Natural killer cell (primary cell): ENCODE measurements around the gene FAM53B. TPM values are rescaled to one million over a fixed set of nuclear protein-coding genes. Genes with fewer than 3 reads are reported as not detected.

ENCODE experiments used
- ATAC-seq, 3 donors: fragments of 150-1000 bp in 2 of 3; fragments of 200-7000 bp in 1 of 3; cut with Tn5 transposase; 1 replicate in 1 of 3; 2 replicates in 2 of 3; pipeline ENCODE4 v1.10.0; 2021; ENCODE audit warnings: mild to moderate bottlenecking in 2 of 3, moderate library complexity in 2 of 3
- DNase-seq, 2 donors: peaks; one replicate each; pipeline versions ENCODE4 v3.0.0 to v3.0.0-alpha.2; 2013 to 2021; ENCODE audit warnings: mixed read lengths in 1 of 2
- H3K27ac ChIP-seq: one replicate; pipeline ENCODE4 v1.5.1; 2013; ENCODE audit warnings: mild to moderate bottlenecking, low read length
- H3K27me3 ChIP-seq: one replicate; pipeline ENCODE4 v1.6.1; 2013; ENCODE audit warnings: low read length; ENCODE audit not compliant: control insufficient read depth, insufficient read depth
- H3K36me3 ChIP-seq: one replicate; pipeline ENCODE4 v1.6.1; 2013; ENCODE audit warnings: low read length; ENCODE audit not compliant: control insufficient read depth, insufficient read depth
- H3K4me1 ChIP-seq: one replicate; pipeline ENCODE4 v1.6.1; 2013; ENCODE audit warnings: low read length; ENCODE audit not compliant: control insufficient read depth, insufficient read depth
- H3K4me3 ChIP-seq: one replicate; pipeline ENCODE4 v1.5.1; 2013; ENCODE audit warnings: low read length
- H3K9me3 ChIP-seq: one replicate; pipeline ENCODE4 v1.6.1; 2013; ENCODE audit warnings: low read length; ENCODE audit not compliant: control insufficient read depth, insufficient read depth
- H3K27ac Mint-ChIP-seq, 2 donors: one replicate each; pipeline ENCODE4 v1.8.0; 2022; ENCODE audit warnings: mild to moderate bottlenecking in 2 of 2, mixed read lengths in 2 of 2, moderate library complexity in 1 of 2
- H3K27me3 Mint-ChIP-seq, 2 donors: one replicate each; pipeline ENCODE4 v1.8.0; 2022; ENCODE audit warnings: low read depth in 2 of 2, mixed read lengths in 2 of 2
- H3K36me3 Mint-ChIP-seq: one replicate; pipeline ENCODE4 v1.8.0; 2022; ENCODE audit warnings: mixed read lengths
- H3K4me1 Mint-ChIP-seq, 2 donors: one replicate each; pipeline ENCODE4 v1.8.0; 2022; ENCODE audit warnings: mixed read lengths in 2 of 2
- H3K4me3 Mint-ChIP-seq: one replicate; pipeline ENCODE4 v1.8.0; 2022; ENCODE audit warnings: mild to moderate bottlenecking, moderate library complexity, mixed read lengths
- H3K9me3 Mint-ChIP-seq, 2 donors: one replicate each; pipeline ENCODE4 v1.8.0; 2022; ENCODE audit warnings: mixed read lengths in 2 of 2
- CTCF ChIP-seq: fragments of 200-600 bp; IDR thresholded peaks from one replicate; pipeline ENCODE4 v1.8.0; 2022; ENCODE audit warnings: antibody characterized with exemption
- whole genome bisulfite sequencing: methylation state at CpG from one replicate; pipeline ENCODE4 v1.1.7; 2013; ENCODE audit warnings: missing lambda C conversion rate; ENCODE audit not compliant: insufficient coverage; 5-methylcytosine and 5-hydroxymethylcytosine counted together
- intact Hi-C: fragments of 100-400 bp; cut with micrococcal nuclease; formaldehyde crosslinking; loops from one replicate; pipeline ENCODE4 v1.14.2; 2022
- total RNA-seq, 4 donors: library from RNA; stranded (reverse); fragments of 120-200 nt in 1 of 4; gene quantifications; one replicate each; pipeline versions ENCODE4 v1.2.3 to v1.2.4, GENCODE V29; 2013 to 2022

The FAM53B gene
- total RNA-seq, 3 donors from 2014 or later (not counting 1 experiment from before 2014, with no cell fraction given), result 77.4 to 172 (median 121) TPM

DNA sequence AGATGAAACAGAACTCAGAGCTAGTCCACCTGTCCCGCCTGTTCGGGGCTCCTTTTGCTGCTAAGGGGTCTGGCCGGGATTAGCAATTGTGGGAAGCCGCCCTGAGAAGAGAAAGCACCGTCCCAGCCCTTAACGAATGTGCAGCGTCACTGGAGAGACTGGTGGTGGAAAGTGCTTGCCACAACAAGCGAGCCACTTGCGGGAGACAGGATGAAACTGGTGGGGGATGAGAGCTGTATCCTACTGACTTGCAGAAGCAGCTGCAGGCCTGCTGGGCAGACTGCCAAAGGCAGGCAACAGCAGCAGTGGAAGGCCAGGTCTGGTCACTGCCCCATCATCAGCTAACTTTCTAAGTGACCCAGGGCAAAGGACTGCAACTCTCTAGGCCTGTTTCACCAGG lies 95.4 kb downstream of the FAM53B start:
- Histone ChIP-seq H3K4me3 (no peak overlapping the region), H3K27ac (peak overlapping the region; percentile 84), H3K9me3 (no peaks in the 10 kb centered on the region), H3K4me1 (peaks cover 100% of the 10 kb centered on the region), H3K36me3 (no peaks in the 10 kb centered on the region), H3K27me3 (no peaks in the 10 kb centered on the region)
- ATAC-seq (peak; percentile 14 to 35 (median 31)), DNase-seq (peak; percentile 57 to 82)
- no peak for TF ChIP-seq CTCF
- Mint-ChIP-seq H3K36me3 (no peaks in the 10 kb centered on the region), H3K27ac (peak overlapping the region; percentile 97 to 99), H3K27me3 (no peaks in the 10 kb centered on the region), H3K9me3 (no peaks in the 10 kb centered on the region), H3K4me3 (peak overlapping the region; percentile 69), H3K4me1 (peaks cover 50 to 92% of the 10 kb centered on the region in 2 donors)
- WGBS, result 8% methylated on average over 9 of the region's 9 CpGs
- intact Hi-C loops, result no loop called here

GRCh38 chr10:124648131-124648475 lies 96.1 kb downstream of the FAM53B start:
- peak overlapping the region; percentile 77 for H3K4me3 Mint-ChIP-seq
- Histone ChIP-seq H3K4me1 (peaks cover 99% of the 10 kb centered on the region), H3K27me3 (no peaks in the 10 kb centered on the region), H3K9me3 (no peaks in the 10 kb centered on the region), H3K4me3 (no peak overlapping the region), H3K36me3 (no peaks in the 10 kb centered on the region), H3K27ac (peak overlapping the region; percentile 84)
- no peaks in the 10 kb centered on the region for H3K9me3 Mint-ChIP-seq
- WGBS, result 33% methylated on average over 6 of the region's 7 CpGs
- no peak for TF ChIP-seq CTCF
- no peaks in the 10 kb centered on the region for H3K27me3 Mint-ChIP-seq
- no peak for ATAC-seq
- DNase-seq, result no peak
- peak overlapping the region; percentile 97 to 99 for H3K27ac Mint-ChIP-seq
- intact Hi-C loops, result no loop called here
- H3K36me3 Mint-ChIP-seq, result no peaks in the 10 kb centered on the region
- H3K4me1 Mint-ChIP-seq, result peaks cover 56 to 94% of the 10 kb centered on the region in 2 donors

DNA sequence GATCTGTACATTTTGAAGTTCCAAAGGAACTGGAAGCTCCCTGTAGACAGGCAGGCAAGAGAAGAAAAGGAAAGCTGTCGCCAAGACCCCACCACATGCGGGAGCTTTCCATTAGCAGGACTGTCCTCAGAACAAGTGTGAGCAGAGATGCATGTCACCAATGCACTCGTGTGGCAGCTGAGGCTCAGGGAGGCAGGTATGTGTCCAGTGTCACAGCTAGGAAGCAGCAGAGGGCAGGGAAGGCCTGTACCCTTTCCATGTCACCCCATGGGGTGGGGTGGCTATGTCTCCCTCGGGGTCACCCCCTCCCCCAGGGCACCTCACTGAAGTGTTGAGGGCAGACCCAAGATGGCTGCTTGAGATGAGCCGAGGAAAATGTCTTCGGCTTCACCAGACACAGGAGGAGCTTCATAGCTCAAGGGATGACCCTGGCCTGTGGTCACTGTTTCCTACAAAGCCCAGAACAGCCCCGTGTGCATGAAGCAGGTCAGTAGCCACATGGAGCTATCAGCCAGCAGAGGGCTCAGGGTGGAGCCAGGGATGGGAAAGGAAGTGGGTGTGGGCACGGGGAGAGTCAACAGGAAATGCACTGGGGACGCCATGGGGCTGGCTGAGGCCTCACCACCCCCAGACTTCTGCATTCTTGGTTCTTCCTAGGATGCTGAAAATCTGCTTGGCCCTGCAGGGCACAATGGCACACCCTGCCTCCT lies 96.6 kb downstream of the FAM53B start:
- Mint-ChIP-seq H3K9me3 (no peaks in the 10 kb centered on the region), H3K4me1 (peaks cover 62 to 94% of the 10 kb centered on the region in 2 donors), H3K4me3 (peak overlapping the region; percentile 77), H3K27ac (peak overlapping the region; percentile 97 to 99), H3K36me3 (no peaks in the 10 kb centered on the region), H3K27me3 (no peaks in the 10 kb centered on the region)
- Histone ChIP-seq H3K9me3 (no peaks in the 10 kb centered on the region), H3K4me1 (peaks cover 99% of the 10 kb centered on the region), H3K27me3 (no peaks in the 10 kb centered on the region), H3K27ac (peak overlapping the region; percentile 84), H3K36me3 (no peaks in the 10 kb centered on the region), H3K4me3 (no peak overlapping the region)
- peak; percentile 25 for TF ChIP-seq CTCF
- 29% methylated on average over 9 of the region's 9 CpGs for WGBS
- ATAC-seq (peak; percentile 24 to 74 (median 30)), DNase-seq (peak; percentile 56 to 88)
- intact Hi-C loops, result no loop called here
